ENCODE data around the gene KRT15. TPM values are rescaled to one million over a fixed set of nuclear protein-coding genes. Genes with fewer than 3 reads are reported as not detected.

Gene KRT15
- total and polyA plus RNA-seq, 7 donors, result 0.08 to 0.56 (median 0.18) TPM; not detected in 3

DNA sequence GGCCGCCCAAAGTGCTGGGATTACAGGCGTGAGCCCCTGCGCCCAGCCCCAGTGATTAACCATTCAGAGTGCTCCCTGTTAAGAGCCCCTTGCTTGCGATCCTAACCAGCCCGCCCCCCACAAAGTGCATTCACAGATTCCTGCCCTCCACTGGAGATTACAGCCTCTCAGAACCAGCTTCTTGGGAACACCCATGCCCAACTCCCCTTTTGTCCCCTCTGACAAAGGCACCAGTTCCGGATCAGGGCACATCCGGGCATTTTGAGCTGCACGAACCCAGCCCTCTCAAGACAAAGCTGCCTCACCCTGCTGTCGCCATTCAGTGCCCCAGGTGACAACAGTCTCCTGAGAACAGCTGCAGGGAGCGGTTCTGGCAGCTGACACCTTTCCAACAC lies 10.3 kb upstream of the KRT15 start:
- Histone ChIP-seq H3K4me3 (no peak overlapping the region), H3K36me3 (ENCODE audit: insufficient read depth in 1 of 2, low read depth in 1 of 2) (no peaks in the 10 kb centered on the region), H3K4me1 (peaks cover 4% of the 10 kb centered on the region), H3K9me3 (no peaks in the 10 kb centered on the region), H3K27ac (no peak overlapping the region), H3K27me3 (ENCODE audit: insufficient read depth in 3 of 3, low read length in 2 of 3) (peaks cover 0 to 53% (median 26%) of the 10 kb centered on the region in 3 donors)
- WGBS, 3 donors, result 40 to 48% (median 48%) methylated on average over 10 of the region's 10 CpGs
- ATAC-seq (no peak), DNase-seq (no peak)
- TF ChIP-seq, protein P1, sequence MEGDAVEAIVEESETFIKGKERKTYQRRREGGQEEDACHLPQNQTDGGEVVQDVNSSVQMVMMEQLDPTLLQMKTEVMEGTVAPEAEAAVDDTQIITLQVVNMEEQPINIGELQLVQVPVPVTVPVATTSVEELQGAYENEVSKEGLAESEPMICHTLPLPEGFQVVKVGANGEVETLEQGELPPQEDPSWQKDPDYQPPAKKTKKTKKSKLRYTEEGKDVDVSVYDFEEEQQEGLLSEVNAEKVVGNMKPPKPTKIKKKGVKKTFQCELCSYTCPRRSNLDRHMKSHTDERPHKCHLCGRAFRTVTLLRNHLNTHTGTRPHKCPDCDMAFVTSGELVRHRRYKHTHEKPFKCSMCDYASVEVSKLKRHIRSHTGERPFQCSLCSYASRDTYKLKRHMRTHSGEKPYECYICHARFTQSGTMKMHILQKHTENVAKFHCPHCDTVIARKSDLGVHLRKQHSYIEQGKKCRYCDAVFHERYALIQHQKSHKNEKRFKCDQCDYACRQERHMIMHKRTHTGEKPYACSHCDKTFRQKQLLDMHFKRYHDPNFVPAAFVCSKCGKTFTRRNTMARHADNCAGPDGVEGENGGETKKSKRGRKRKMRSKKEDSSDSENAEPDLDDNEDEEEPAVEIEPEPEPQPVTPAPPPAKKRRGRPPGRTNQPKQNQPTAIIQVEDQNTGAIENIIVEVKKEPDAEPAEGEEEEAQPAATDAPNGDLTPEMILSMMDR (IDR thresholded peaks at IDR 0.05), result no peak
- intact Hi-C loops (cut with DNase I), result no loop called here

DNA sequence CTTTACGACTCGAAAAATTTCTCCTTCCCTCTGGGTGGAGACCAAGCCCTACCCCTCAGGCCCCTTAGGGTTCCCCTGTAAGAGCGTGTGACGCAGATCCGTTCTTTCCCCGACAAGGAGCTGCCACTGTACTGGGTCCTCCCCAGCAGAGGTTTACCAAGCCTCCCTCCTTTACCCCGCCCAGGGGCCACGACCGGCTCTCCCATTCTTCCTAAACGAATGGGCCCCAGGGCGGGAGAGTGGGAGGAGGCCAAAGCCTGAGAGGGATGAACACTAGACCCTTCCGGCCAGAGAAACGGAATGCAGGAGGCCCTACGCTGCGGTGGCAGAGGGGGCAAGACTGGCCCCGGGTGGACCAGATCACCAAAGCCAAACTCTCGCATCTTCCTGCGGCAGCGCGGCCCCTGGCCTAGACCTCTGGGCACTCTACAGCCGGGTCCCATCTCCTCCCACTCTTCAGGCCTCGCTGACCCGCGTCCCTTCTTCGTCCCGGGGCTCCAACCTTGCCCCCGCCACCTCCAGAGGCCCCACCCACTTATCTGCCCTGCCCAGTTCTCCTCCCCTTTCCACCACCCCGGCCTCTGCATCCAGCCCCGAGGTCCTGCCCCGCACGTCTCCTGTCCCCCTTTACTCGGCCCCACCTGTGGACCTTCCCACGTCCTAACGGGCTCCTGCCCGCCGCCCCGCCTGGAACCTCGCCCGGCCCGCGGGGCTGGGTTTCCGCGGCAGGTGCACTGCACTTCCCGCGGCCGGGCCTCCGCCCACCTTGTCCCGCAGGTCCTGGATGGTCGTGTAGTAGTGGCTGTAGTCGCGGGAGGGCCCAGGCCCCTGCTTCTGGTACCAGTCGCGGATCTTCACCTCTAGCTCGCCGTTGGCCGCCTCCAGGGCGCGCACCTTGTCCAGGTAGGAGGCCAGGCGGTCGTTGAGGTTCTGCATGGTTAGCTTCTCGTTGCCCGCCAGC lies 8.7 kb upstream of the KRT15 start:
- Histone ChIP-seq H3K27me3 (ENCODE audit: insufficient read depth in 3 of 3, low read length in 2 of 3) (peaks cover 0 to 59% (median 28%) of the 10 kb centered on the region in 3 donors), H3K27ac (no peak overlapping the region), H3K36me3 (ENCODE audit: insufficient read depth in 1 of 2, low read depth in 1 of 2) (no peaks in the 10 kb centered on the region), H3K9me3 (no peaks in the 10 kb centered on the region), H3K4me1 (peaks cover 4% of the 10 kb centered on the region), H3K4me3 (peak overlapping the region; percentile 41)
- TF ChIP-seq, protein P1 (IDR thresholded peaks at IDR 0.05), result no peak
- intact Hi-C loops (cut with DNase I), result no loop called here
- WGBS, 3 donors, result 7 to 10% (median 8%) methylated on average over 55 to 62 of the region's 62 CpGs
- ATAC-seq (no peak), DNase-seq (no peak)

DNA sequence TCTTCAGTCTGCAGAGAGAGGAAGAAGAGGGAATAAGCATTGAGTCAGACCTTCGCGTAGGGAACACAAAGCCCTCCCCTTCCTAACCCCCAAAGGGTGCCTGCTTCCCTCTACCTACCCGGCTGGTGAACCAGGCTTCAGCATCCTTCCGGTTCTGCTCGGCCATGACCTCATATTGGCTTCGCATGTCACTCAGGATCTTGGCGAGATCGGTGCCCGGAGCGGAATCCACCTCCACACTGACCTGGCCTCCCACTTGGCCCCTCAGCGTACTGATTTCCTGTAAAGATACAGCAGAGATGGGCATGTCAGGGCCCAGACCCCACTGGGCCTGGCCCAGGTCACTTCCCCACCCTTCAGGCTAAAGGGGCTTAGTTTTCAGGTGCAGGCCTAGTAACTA lies 5.6 kb upstream of the KRT15 start:
- DNase-seq, result no peak
- Histone ChIP-seq H3K27ac (no peak overlapping the region), H3K27me3 (ENCODE audit: insufficient read depth in 3 of 3, low read length in 2 of 3) (peaks cover 0 to 45% (median 27%) of the 10 kb centered on the region in 3 donors), H3K4me1 (peaks cover 4% of the 10 kb centered on the region), H3K9me3 (no peaks in the 10 kb centered on the region), H3K4me3 (no peak overlapping the region), H3K36me3 (ENCODE audit: insufficient read depth in 1 of 2, low read depth in 1 of 2) (no peaks in the 10 kb centered on the region)
- intact Hi-C loops (cut with DNase I), result no loop called here
- TF ChIP-seq, protein P1 (IDR thresholded peaks at IDR 0.05), result no peak
- 83 to 89% (median 85%) methylated on average over 11 of the region's 11 CpGs for WGBS, 3 donors
- ATAC-seq, result no peak

DNA sequence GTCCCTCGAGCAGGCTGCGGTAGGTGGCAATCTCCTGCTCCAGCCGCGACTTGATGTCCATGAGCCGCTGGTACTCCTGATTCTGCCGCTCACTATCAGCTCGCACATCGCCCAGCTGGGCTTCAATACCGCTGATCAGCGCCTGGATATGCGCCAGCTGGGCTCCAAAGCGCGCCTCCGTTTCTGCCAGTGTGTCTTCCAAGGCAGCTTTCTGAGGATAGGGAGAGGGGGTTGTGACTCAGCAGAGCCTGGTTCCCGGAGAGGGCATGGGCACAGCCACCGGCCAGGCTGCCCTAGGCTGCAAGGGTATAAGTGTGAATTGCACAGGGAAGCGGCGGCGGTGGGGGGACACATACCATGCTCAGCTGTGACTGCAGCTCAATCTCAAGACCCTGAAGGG lies 5.1 kb upstream of the KRT15 start:
- H3K36me3 ChIP-seq (ENCODE audit: insufficient read depth in 1 of 2, low read depth in 1 of 2), result no peaks in the 10 kb centered on the region
- H3K4me3 ChIP-seq, result no peak overlapping the region
- 61 to 64% (median 63%) methylated on average over 19 of the region's 19 CpGs for WGBS, 3 donors
- no peak for ATAC-seq
- H3K27me3 ChIP-seq (ENCODE audit: insufficient read depth in 3 of 3, low read length in 2 of 3), result peaks cover 0 to 40% (median 27%) of the 10 kb centered on the region in 3 donors
- H3K4me1 ChIP-seq, result peaks cover 4% of the 10 kb centered on the region
- no peaks in the 10 kb centered on the region for H3K9me3 ChIP-seq
- TF ChIP-seq, protein P1 (IDR thresholded peaks at IDR 0.05), result no peak
- no peak overlapping the region for H3K27ac ChIP-seq
- DNase-seq, result no peak
- intact Hi-C loops (cut with DNase I), result no loop called here

Data from psoas muscle (tissue), 8 donors.